NCI-H2081 treated with DMSO at 0.1 percent for 48 hours (cell line): ENCODE data around the gene KIF5C.
"Not testable (repeated sequence)": the region's sequence is repeated elsewhere in the genome, so short reads cannot be mapped to it uniquely, and the experiment has no call there.

Source experiments
- DNase-seq: peaks from one replicate; lab custom pipeline; 2025; lab: John Stamatoyannopoulos, UW

KIF5C gene

GRCh38 chr2:148965623-148966437 is 90.8 kb downstream of the KIF5C start:
- DNase-seq, result no peak

DNA sequence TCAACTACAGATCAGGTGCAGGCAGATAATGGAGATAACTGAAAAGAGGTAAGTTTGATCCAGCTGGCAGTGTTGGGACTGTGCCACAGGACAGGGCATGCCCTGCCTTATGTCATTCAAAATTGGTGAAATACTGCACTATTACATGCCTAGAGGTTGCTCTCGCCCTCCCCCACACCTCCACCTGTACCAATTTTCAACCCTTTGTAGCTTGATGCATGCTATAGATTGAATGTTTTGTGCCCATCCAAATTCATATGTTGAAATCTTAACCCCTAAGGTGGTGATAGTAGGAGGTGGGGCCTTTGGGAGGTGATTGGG is 91.4 kb downstream of the KIF5C start:
- DNase-seq, result no peak

DNA sequence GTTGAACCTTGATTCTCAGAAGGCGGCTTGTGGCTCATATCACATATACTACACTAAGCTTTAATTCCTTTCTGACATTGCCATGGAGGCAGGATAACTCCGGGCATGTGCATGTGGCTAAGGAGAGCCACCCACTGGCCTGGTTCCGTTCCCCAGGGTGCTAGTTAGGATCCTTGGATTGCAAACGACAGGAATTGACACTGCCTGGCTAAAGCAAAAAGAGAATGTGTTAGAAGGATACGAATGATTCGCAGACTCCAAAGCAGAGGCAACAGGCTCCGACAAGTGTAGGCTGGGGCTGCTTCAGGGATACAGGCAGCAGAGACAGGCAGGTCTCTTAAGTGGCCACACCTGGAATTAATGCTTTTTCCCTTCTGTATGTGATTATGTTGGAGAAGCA is 92.0 kb downstream of the KIF5C start:
- no peak for DNase-seq

GRCh38 chr2:148967578-148967977 is 92.6 kb downstream of the KIF5C start:
- no peak for DNase-seq

- no peak for DNase-seq
These were observed 93.3 kb downstream of the KIF5C start for GRCh38 chr2:148968301-148968700.

GRCh38 chr2:148968776-148969319 is 93.8 kb downstream of the KIF5C start:
- no peak for DNase-seq

GRCh38 chr2:148969659-148970061 is 94.6 kb downstream of the KIF5C start:
- DNase-seq, result no peak

DNA sequence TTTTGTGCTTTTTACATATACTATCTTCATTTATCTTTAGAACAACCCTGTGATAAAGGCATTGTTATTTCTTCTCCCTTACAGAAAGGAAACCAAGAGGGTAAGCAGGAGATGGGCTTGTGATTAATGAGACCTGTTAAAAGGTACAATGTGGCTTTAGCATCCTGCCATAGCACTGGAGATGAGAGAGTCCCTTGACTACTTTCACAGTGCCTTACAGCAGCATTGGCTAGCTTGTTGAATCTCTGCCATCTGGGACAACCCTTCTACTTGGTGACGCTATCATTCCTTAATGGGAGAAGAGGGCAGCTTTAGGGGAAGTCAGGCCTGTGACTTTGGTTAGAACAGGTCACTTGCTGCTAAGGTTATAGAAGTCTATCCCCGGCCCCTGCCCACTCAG is 95.4 kb downstream of the KIF5C start:
- DNase-seq, result no peak

DNA sequence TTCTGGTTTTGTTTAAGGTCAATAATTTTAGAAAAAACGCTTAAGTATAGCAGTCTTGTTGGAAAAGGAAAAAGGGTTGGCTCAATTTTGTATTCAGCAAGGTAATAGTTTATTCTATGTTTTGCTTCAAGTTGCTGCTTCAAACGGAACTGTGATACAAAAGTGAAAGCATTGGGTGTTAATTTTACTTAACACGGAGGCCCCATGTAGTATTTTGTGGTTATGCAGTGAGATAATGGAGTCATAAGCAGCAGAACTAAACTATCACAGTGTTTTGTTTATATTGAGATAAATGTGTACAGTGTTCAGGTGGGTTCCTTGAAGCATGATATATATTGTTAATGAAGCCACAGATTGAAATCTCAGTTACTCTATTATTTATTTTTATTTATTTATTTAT is 96.5 kb downstream of the KIF5C start:
- no peak for DNase-seq

DNA sequence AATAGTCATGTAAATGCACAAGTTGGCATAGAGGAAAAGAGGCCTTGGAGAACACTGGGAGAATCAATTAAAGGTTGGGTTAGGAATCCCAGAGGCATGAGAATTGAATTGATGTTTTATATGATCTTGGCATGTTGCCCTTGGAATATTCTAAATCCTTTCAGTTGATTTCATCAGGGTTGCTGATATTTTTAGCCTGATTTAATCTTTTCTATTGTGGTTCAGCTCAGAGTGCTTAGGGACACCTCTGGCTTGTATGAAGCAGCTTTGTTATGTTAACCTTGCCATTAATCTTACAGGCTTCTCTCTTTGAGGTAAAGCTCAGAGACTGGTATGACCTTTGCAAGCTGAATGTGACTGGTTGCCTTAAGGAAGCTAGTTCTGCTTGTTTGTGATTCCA is 99.1 kb downstream of the KIF5C start:
- DNase-seq, result no peak

- DNase-seq, result no peak
These were observed 103.1 kb downstream of the KIF5C start for GRCh38 chr2:148978026-148978685.

DNA sequence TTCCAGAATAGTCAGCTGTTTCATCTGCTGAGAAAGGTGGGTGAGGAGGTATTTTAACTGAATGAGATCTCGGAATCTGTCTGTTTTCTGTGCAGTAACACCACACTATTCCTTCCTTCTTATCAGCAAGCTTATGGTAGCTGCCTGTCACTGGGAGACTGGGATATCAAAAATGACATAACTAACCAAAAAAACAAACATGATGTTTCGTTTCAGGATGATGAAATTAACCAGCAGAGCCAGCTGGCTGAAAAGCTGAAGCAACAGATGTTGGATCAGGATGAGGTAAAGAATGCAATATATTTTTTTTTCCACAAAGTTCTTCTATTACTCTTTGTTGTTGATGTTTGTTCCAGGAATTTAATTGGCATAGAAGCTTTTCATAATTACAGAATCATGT is 103.7 kb downstream of the KIF5C start:
- DNase-seq, result no peak

- no peak for DNase-seq
These were observed 104.3 kb downstream of the KIF5C start for GRCh38 chr2:148979164-148979918.

- DNase-seq, result no peak
These were observed 104.9 kb downstream of the KIF5C start for GRCh38 chr2:148979919-148980277.

DNA sequence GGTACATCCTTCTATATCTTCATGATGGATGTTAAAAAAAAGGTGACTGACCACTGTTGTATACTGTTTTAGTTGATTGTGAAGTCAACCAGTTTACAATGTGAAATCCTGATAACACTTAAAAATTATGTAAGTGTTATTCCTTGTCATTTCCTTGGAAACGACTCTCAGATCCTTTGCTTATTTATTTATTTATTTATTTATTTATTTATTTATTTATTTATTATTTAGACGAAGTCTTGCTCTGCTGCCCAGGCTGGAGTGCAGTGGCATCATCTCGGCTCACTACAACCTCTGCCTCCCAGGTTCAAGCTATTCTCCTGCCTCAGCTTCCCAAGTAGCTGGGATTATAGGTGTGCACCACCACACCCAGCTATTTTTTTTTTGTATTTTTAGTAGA is 105.5 kb downstream of the KIF5C start:
- DNase-seq, result not testable (repeated sequence)

- no peak for DNase-seq
These were observed 106.3 kb downstream of the KIF5C start for GRCh38 chr2:148981324-148981723.

DNA sequence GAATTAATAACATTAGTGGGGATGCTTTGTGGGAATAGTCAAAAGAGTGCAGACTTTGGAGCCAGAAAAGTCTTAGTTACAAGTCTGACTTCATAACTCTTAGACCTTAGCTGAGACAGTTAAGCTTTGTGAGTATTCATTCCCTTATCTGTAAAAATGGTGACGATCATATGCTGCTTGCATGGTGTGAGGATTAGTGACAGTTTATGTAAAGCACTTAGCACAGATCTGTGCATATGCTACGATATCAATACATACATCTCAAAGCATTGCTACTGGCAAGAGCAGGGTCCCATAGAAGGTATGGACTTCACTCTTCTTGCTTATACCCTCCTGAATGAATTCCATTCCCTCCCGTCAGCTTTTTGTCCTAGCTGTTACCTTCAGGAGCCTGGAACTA is 106.8 kb downstream of the KIF5C start:
- no peak for DNase-seq

- no peak for DNase-seq
These were observed 107.3 kb downstream of the KIF5C start for GRCh38 chr2:148982282-148982681.

- DNase-seq, result no peak
These were observed 108.9 kb downstream of the KIF5C start for GRCh38 chr2:148983896-148984295.

DNA sequence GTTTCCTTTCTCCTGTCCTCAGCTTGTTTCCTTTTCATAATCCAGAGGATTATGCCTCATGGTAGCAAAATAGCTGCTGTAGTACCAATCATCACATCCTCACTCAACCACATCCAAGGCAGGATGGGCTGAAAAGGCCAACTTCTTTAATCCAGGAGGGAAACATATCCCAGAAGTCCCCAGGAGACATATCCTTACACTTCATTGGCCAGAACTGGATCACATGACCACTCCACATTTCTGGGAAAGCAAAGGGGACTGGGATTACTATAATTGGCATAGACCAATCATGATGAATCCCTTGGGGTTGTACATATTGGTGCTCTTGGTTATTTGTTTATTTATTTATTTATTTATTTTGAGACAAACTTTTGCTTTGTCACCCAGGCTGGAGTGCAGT is 109.4 kb downstream of the KIF5C start:
- DNase-seq, result no peak

DNA sequence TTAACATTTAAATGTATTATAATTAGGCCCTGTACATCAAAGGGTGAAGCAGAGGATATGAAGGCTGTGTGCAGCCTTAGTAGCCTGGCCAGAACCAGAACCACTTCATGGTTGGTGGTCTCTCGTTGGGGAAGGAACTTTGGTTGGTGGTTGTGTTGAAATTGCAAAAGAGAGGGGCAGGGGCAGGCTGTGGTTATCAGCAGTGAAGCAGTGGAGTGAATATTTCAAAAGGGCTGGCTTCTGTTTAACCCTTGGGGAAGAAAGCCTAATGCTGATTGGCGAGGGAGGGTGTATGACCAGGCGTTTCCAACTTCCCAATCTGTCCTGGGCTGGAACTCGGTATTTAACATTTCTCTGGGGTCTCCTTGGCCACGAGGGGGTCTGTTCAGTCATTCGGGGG is 112.3 kb downstream of the KIF5C start:
- no peak for DNase-seq

DNA sequence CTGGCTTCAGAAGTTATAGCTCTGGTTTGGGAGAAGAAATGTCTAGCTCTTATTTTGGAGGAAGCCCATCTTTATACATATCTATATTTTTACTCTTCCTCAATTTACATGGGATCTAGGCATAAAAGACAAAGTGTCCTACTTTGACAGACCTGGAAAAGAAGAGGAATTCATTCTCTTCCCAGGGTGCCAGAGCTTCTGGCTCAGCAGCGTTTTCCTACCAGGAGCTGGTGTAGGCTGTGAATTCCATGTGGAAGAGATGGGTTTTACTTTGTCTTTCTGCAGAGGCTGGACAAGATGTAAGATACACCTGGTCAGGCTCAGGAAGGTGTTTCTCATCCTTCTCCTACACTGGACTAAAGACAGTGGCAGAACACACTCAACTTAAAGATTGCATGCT is 113.3 kb downstream of the KIF5C start:
- no peak for DNase-seq
